Spleen (tissue), 11 donors: ENCODE measurements around the gene P2RY6. TPM values are rescaled to one million over a fixed set of nuclear protein-coding genes. Genes with fewer than 3 reads are reported as not detected.
A peak's percentile ranks its signal among the peaks of the same experiment; 100 is the strongest.
"Not testable (repeated sequence)": the region's sequence is repeated elsewhere in the genome, so short reads cannot be mapped to it uniquely, and the experiment has no call there.

Experiments
- DNase-seq: peaks from one replicate; pipeline ENCODE4 v3.0.0-alpha.2; 2020
- H3K27ac ChIP-seq, 8 donors: fragments of 200-600 bp; sonication (generic) in 7 of 8; 1 replicate in 4 of 8; 2 replicates in 4 of 8; pipeline versions ENCODE4 v1.5.0 to v1.8.0; 2016 to 2021; ENCODE audit warnings: inconsistent platforms in 4 of 8, mild to moderate bottlenecking in 4 of 8, moderate library complexity in 1 of 8
- H3K27me3 ChIP-seq, 7 donors: fragments of 200-600 bp; sonication (generic) in 6 of 7; replicated peaks in 1 of 7; 1 replicate in 4 of 7; 2 replicates in 3 of 7; pipeline versions ENCODE4 v1.5.0 to v1.8.0; 2016 to 2021; ENCODE audit warnings: inconsistent platforms in 3 of 7, mild to moderate bottlenecking in 1 of 7
- H3K36me3 ChIP-seq, 6 donors: fragments of 200-600 bp; sonication (generic) in 5 of 6; 1 replicate in 4 of 6; 2 replicates in 2 of 6; pipeline versions ENCODE4 v1.5.0 to v1.8.0; 2016 to 2021; ENCODE audit warnings: inconsistent platforms in 2 of 6
- H3K4me1 ChIP-seq, 6 donors: fragments of 200-600 bp; sonication (generic) in 5 of 6; 1 replicate in 3 of 6; 2 replicates in 3 of 6; pipeline versions ENCODE4 v1.5.0 to v1.8.0; 2016 to 2021; ENCODE audit warnings: inconsistent platforms in 3 of 6
- H3K4me3 ChIP-seq, 8 donors: fragments of 200-600 bp; sonication (generic) in 7 of 8; 1 replicate in 4 of 8; 2 replicates in 4 of 8; pipeline versions ENCODE4 v1.5.0 to v1.8.0; 2016 to 2021; ENCODE audit warnings: inconsistent platforms in 4 of 8, mild to moderate bottlenecking in 4 of 8, moderate library complexity in 2 of 8
- H3K9me3 ChIP-seq, 8 donors: fragments of 200-600 bp; sonication (generic) in 7 of 8; 1 replicate in 4 of 8; 2 replicates in 4 of 8; pipeline versions ENCODE4 v1.5.0 to v1.8.0; 2016 to 2021; ENCODE audit warnings: inconsistent platforms in 4 of 8
- CTCF ChIP-seq, 11 experiments: fragments of 200-600 bp in 7 of 11; fragments of 450-650 bp in 4 of 11; sonication (generic) in 4 of 11; IDR thresholded peaks in 8 of 11; conservative IDR thresholded peaks in 3 of 11; 1 replicate in 7 of 11; 2 replicates in 4 of 11; pipeline versions ENCODE4 v1.4.0 to v1.8.0; 2016 to 2021; ENCODE audit warnings: antibody characterized with exemption in 11 of 11, inconsistent platforms in 4 of 11, mild to moderate bottlenecking in 1 of 11
- POLR2A ChIP-seq, 3 donors: fragments of 450-650 bp; IDR thresholded peaks; one replicate each; pipeline ENCODE4 v1.5.1; 2017; ENCODE audit warnings: antibody characterized with exemption in 3 of 3, mild to moderate bottlenecking in 1 of 3
- POLR2AphosphoS5 ChIP-seq, 3 donors: sonication (generic); formaldehyde crosslinking; IDR thresholded peaks; one replicate each; pipeline ENCODE4 v1.5.1; 2017; ENCODE audit warnings: antibody characterized with exemption in 3 of 3
- WGBS, 5 donors: extraction: QIAGEN DNeasy Blood & Tissue Kit in 3 of 5; methylation state at CpG; one replicate each; pipeline versions ENCODE4 v1.1.5 to v1.1.7; 2013 to 2018; 5-methylcytosine and 5-hydroxymethylcytosine counted together
- intact Hi-C: fragments of 100-400 bp; cut with DNase I; formaldehyde crosslinking; loops from one replicate; pipeline ENCODE4 v1.15.0; 2023; ENCODE audit warnings: low total_unique reads
- polyA plus RNA-seq, 3 donors: library from polyadenylated mRNA; stranded (reverse); fragments of 200-250 nt; gene quantifications; one replicate each; pipeline ENCODE4 v1.2.1, GENCODE V29; 2013
- total RNA-seq, 7 donors: library from RNA; depleted of rRNA in 3 of 7; stranded (reverse); fragments of >200 nt in 3 of 7; fragmentation: NEBNext Ultra II Directional in 4 of 7; extraction: Animal tissue kit (Norgen Biotek cat#: 25700) in 4 of 7; gene quantifications; one replicate each; pipeline versions ENCODE4 v1.1.0 to v1.2.1, GENCODE V29; 2016 to 2021
- donor health status: healthy with polysubstance abuse.
- donor health status: DM: no; HTN: no; CAD: no; lungs with moderate emphysema.
- donor health status: DM: no; HTN: no; CAD: no.
- donor health status: Bipolar disorder and iron deficiency.
- donor health status: healthy.
- donor health status: DM: no; HTN: no; CAD: no.
- donor health status: DM: yes; HTN: yes; CAD: no.

P2RY6 gene
- total and polyA plus RNA-seq, 10 donors = 8.2 to 109 (median 56.9) TPM

GRCh38 chr11:73270016-73270854 lies 1.9 kb upstream of the P2RY6 start:
- no peaks in the 10 kb centered on the region for H3K36me3 ChIP-seq
- no peak for TF ChIP-seq CTCF (IDR thresholded peaks at IDR 0.05 in 8 of 11, conservative IDR thresholded peaks at IDR 0.05 in 3 of 11)
- TF ChIP-seq POLR2A (IDR thresholded peaks at IDR 0.05) = no peak
- no peak for TF ChIP-seq POLR2AphosphoS5 (IDR thresholded peaks at IDR 0.05)
- peak overlapping the region; percentile 1 to 78 (median 66) for H3K27ac ChIP-seq
- peaks cover 0 to 11% (median 0%) of the 10 kb centered on the region in 7 donors for H3K27me3 ChIP-seq
- no peaks in the 10 kb centered on the region for H3K9me3 ChIP-seq
- peak overlapping the region in 6 of 8 donors; percentile 4 to 65 (median 34) for H3K4me3 ChIP-seq
- peaks cover 10 to 83% (median 55%) of the 10 kb centered on the region in 6 donors for H3K4me1 ChIP-seq
- DNase-seq = no peak
- intact Hi-C loops = no loop called here
- WGBS, 5 donors = 72 to 85% (median 80%) methylated on average over 6 to 7 of the region's 7 CpGs

GRCh38 chr11:73270855-73271477 lies 1.2 kb upstream of the P2RY6 start:
- TF ChIP-seq POLR2A (IDR thresholded peaks at IDR 0.05) (no peak), POLR2AphosphoS5 (IDR thresholded peaks at IDR 0.05) (no peak), CTCF (IDR thresholded peaks at IDR 0.05 in 8 of 11, conservative IDR thresholded peaks at IDR 0.05 in 3 of 11) (no peak)
- no peak for DNase-seq
- Histone ChIP-seq H3K36me3 (no peaks in the 10 kb centered on the region), H3K27me3 (peaks cover 0 to 4% (median 0%) of the 10 kb centered on the region in 7 donors), H3K9me3 (no peaks in the 10 kb centered on the region), H3K4me1 (peaks cover 10 to 90% (median 56%) of the 10 kb centered on the region in 6 donors), H3K4me3 (peak overlapping the region in 7 of 8 donors; percentile 4 to 65 (median 35)), H3K27ac (peak overlapping the region; percentile 1 to 78 (median 66))
- intact Hi-C loops = no loop called here
- WGBS, 5 donors = 72 to 79% (median 75%) methylated on average over 18 of the region's 18 CpGs

- peak overlapping the region in 6 of 8 donors; percentile 13 to 78 (median 68) for H3K27ac ChIP-seq
These were observed 666 bp upstream of the P2RY6 start for GRCh38 chr11:73271478-73271865.

GRCh38 chr11:73272680-73273038 lies 521 bp downstream of the P2RY6 start:
- H3K27me3 ChIP-seq = no peaks in the 10 kb centered on the region
- H3K9me3 ChIP-seq = no peaks in the 10 kb centered on the region
- no peak for TF ChIP-seq POLR2AphosphoS5 (IDR thresholded peaks at IDR 0.05)
- no peak for TF ChIP-seq CTCF (IDR thresholded peaks at IDR 0.05 in 8 of 11, conservative IDR thresholded peaks at IDR 0.05 in 3 of 11)
- TF ChIP-seq POLR2A (IDR thresholded peaks at IDR 0.05) = no peak
- peaks cover 10 to 98% (median 60%) of the 10 kb centered on the region in 6 donors for H3K4me1 ChIP-seq
- peak overlapping the region in 7 of 8 donors; percentile 13 to 78 (median 67) for H3K27ac ChIP-seq
- no peak for DNase-seq
- intact Hi-C loops = no loop called here
- 79 to 93% (median 84%) methylated on average over 7 of the region's 7 CpGs for WGBS, 5 donors
- no peaks in the 10 kb centered on the region for H3K36me3 ChIP-seq
- peak overlapping the region; percentile 21 to 65 (median 34) for H3K4me3 ChIP-seq

More at GRCh38 chr11:73271478-73271865, 666 bp upstream of the P2RY6 start:
- intact Hi-C loops, H3K9me3 ChIP-seq, DNase-seq, H3K36me3 ChIP-seq, H3K27me3 ChIP-seq: not testable (repeated sequence)
- H3K4me3 ChIP-seq = peak overlapping the region in 6 of 8 donors; percentile 23 to 65 (median 36)
- peaks cover 10 to 93% (median 56%) of the 10 kb centered on the region in 6 donors for H3K4me1 ChIP-seq
- WGBS, 5 donors = 45 to 67% (median 59%) methylated on average over 10 of the region's 10 CpGs
